NT2/D1 (cell line): ENCODE results near the gene ACSL1.

Source experiments
- SUZ12 ChIP-seq: IDR thresholded peaks from 2 replicates; pipeline ENCODE4 v1.6.1; 2011; ENCODE audit not compliant: insufficient read length, insufficient read depth; ENCODE audit errors: extremely low read depth
- YY1 ChIP-seq: IDR thresholded peaks from 2 replicates; pipeline ENCODE4 v1.6.1; 2011; ENCODE audit not compliant: insufficient read length, insufficient read depth
- ZNF274 ChIP-seq: IDR thresholded peaks from 2 replicates; pipeline ENCODE4 v1.6.1; 2011; ENCODE audit warnings: mild to moderate bottlenecking, low read depth, low read length

- TF ChIP-seq ZNF274: no peak
- no peak for TF ChIP-seq YY1
- TF ChIP-seq SUZ12: no peak
These were observed 111.9 kb downstream of the ACSL1 start for GRCh38 chr4:184713887-184714286.
